Measurements from ENCODE around the gene CROCC2.

The CROCC2 gene

DNA sequence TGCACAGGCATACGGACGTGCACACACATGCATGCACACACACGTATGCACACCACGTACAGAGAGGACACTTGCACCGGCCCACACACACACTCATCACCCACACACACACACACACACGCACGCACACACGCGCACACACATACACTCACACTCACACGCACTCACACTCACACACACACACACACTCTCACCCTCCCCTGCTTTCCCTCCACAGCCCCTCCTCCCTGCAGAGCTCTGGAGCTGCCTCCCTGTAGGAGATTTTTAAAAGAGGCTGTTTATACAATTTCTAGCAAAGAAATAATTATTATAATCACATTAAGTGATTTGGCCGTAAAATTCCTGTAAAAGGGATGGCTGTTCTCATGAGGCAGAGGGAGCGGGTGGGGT lies 55.8 kb downstream of the CROCC2 start (continued):
- TF ChIP-seq ZNF501 (tag by site-specific recombination; IDR thresholded peaks at IDR 0.05) (no peak), TCF7L2 (IDR thresholded peaks at IDR 0.05; ENCODE audit: borderline replicate concordance, low read depth, low read length) (no peak)
- TF ChIP-seq, protein P1, sequence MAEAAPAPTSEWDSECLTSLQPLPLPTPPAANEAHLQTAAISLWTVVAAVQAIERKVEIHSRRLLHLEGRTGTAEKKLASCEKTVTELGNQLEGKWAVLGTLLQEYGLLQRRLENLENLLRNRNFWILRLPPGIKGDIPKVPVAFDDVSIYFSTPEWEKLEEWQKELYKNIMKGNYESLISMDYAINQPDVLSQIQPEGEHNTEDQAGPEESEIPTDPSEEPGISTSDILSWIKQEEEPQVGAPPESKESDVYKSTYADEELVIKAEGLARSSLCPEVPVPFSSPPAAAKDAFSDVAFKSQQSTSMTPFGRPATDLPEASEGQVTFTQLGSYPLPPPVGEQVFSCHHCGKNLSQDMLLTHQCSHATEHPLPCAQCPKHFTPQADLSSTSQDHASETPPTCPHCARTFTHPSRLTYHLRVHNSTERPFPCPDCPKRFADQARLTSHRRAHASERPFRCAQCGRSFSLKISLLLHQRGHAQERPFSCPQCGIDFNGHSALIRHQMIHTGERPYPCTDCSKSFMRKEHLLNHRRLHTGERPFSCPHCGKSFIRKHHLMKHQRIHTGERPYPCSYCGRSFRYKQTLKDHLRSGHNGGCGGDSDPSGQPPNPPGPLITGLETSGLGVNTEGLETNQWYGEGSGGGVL (tag by site-specific recombination; IDR thresholded peaks at IDR 0.05) = peak; percentile 82

DNA sequence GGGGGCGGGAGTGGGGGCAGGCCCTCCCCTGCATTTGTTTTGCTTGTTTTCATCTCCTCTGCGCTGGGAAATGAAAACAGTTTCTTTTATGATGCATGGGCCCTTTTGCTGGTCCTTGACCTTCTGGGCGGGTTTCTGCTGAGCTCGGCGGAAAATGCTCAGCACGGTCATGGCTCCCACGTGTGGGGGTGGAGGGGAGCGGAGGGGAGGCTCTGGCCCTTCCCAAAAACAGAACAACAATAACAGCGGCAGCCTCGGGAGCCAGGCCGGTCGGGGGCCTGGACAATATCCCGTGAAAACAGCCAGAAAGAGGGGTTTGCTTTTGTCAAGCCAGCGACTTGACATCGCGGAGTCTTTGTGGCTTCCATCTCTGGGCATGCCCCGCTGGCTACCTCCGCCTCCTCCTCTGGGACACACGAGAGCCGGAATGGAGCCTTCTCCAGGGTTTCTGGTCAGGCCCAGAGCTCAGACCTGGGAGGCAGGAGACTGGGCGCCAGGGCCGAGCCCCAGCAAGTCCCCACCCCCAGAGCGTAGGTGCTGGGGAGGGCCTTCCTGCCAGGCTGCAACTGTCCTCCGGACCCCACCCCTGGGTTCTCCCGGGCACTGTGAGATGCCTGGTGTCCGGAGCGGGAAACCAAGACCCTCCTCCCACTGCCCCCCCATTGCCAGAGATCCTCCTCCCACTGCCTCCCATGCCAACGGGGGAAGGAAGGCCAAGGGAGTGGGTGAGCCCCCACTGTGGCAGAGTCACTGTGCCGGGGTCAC lies 56.3 kb downstream of the CROCC2 start:
- CTCF ChIA-PET = no interaction called here

More for the DNA sequence above, 56.3 kb downstream of the CROCC2 start:
- H3K4me3 ChIP-seq (ENCODE audit: low read depth, low read length) = no peak overlapping the region
- H3K4me1 ChIP-seq (ENCODE audit: control insufficient read depth, insufficient read depth, low read length) = peaks cover 4% of the 10 kb centered on the region
- no peaks in the 10 kb centered on the region for H3K36me3 ChIP-seq (ENCODE audit: control insufficient read depth in 2 of 2, insufficient read depth in 1 of 2, low read length in 2 of 2)
- POLR2A ChIA-PET = no interaction called here
- peak overlapping the region; percentile 31; the same call in 1 of the 2 replicates for H3K27ac ChIP-seq (ENCODE audit: extremely low read depth, low read depth, low read length)
- no peaks in the 10 kb centered on the region for H3K9me3 ChIP-seq (ENCODE audit: control insufficient read depth, insufficient read depth, low read depth, low read length)
- TF ChIP-seq KLF8 (tag by site-specific recombination; IDR thresholded peaks at IDR 0.05) = no peak
- TF ChIP-seq, protein P2, sequence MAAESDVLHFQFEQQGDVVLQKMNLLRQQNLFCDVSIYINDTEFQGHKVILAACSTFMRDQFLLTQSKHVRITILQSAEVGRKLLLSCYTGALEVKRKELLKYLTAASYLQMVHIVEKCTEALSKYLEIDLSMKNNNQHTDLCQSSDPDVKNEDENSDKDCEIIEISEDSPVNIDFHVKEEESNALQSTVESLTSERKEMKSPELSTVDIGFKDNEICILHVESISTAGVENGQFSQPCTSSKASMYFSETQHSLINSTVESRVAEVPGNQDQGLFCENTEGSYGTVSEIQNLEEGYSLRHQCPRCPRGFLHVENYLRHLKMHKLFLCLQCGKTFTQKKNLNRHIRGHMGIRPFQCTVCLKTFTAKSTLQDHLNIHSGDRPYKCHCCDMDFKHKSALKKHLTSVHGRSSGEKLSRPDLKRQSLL (tag by site-specific recombination; IDR thresholded peaks at IDR 0.05) = no peak
- peak; percentile 38 for TF ChIP-seq ZNF341 (tag by site-specific recombination; IDR thresholded peaks at IDR 0.05; ENCODE audit: low read depth)
- no peak for TF ChIP-seq ZNF785 (tag by site-specific recombination; IDR thresholded peaks at IDR 0.05)
- TF ChIP-seq ZIC2 (tag by site-specific recombination; IDR thresholded peaks at IDR 0.05) = peak; percentile 43; the same call in 1 of the 2 replicates
- peak; percentile 41 for TF ChIP-seq ZNF600 (tag by site-specific recombination; IDR thresholded peaks at IDR 0.05)
- TF ChIP-seq ZNF112 (tag by site-specific recombination; IDR thresholded peaks at IDR 0.05) = no peak
- TF ChIP-seq EGR2 (tag by site-specific recombination; IDR thresholded peaks at IDR 0.05; ENCODE audit: low read depth) = peak; percentile 48
- 0 out of 2 replicates have a peak, but pooled peaks have one; percentile 54 for TF ChIP-seq ZNF335 (tag by site-specific recombination; conservative IDR thresholded peaks at IDR 0.05)
- no peak for TF ChIP-seq RBAK (tag by site-specific recombination; IDR thresholded peaks at IDR 0.05)
- no peak for TF ChIP-seq ZSCAN16 (tag by site-specific recombination; IDR thresholded peaks at IDR 0.05)
- no peak for TF ChIP-seq ZNF530 (tag by site-specific recombination; IDR thresholded peaks at IDR 0.05; ENCODE audit: low read depth)
- no peak for TF ChIP-seq ZNF248 (tag by site-specific recombination; IDR thresholded peaks at IDR 0.05)
- TF ChIP-seq, protein P3, sequence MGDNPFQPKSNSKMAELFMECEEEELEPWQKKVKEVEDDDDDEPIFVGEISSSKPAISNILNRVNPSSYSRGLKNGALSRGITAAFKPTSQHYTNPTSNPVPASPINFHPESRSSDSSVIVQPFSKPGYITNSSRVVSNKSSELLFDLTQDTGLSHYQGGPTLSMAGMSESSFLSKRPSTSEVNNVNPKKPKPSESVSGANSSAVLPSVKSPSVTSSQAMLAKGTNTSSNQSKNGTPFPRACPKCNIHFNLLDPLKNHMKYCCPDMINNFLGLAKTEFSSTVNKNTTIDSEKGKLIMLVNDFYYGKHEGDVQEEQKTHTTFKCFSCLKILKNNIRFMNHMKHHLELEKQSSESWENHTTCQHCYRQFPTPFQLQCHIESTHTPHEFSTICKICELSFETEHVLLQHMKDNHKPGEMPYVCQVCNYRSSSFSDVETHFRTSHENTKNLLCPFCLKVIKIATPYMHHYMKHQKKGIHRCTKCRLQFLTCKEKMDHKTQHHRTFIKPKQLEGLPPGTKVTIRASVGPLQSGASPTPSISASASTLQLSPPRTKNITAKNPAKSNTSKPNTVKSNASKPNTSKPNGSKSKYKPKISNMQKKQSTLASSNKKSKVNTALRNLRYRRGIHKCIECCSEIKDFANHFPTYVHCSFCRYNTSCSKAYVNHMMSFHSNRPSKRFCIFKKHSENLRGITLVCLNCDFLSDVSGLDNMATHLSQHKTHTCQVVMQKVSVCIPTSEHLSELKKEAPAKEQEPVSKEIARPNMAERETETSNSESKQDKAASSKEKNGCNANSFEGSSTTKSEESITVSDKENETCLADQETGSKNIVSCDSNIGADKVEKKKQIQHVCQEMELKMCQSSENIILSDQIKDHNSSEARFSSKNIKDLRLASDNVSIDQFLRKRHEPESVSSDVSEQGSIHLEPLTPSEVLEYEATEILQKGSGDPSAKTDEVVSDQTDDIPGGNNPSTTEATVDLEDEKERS (tag by site-specific recombination; IDR thresholded peaks at IDR 0.05) = no peak
- no peak for TF ChIP-seq ZNF394 (tag by site-specific recombination; IDR thresholded peaks at IDR 0.05; ENCODE audit: borderline replicate concordance)
- TF ChIP-seq ZNF76 (tag by site-specific recombination; IDR thresholded peaks at IDR 0.05; ENCODE audit: borderline replicate concordance, low read depth) = no peak
- TF ChIP-seq ZNF138 (tag by site-specific recombination; IDR thresholded peaks at IDR 0.05; ENCODE audit: borderline replicate concordance) = no peak
- TF ChIP-seq ZNF404 (tag by site-specific recombination; IDR thresholded peaks at IDR 0.05) = no peak
- peak; percentile 68 for TF ChIP-seq FEZF1 (tag by site-specific recombination; IDR thresholded peaks at IDR 0.05)
- TF ChIP-seq ZFHX2 (tag by site-specific recombination; conservative IDR thresholded peaks at IDR 0.05) = peak; percentile 61
- no peak for TF ChIP-seq ZNF416 (tag by site-specific recombination; IDR thresholded peaks at IDR 0.05)
- TF ChIP-seq, protein P4, sequence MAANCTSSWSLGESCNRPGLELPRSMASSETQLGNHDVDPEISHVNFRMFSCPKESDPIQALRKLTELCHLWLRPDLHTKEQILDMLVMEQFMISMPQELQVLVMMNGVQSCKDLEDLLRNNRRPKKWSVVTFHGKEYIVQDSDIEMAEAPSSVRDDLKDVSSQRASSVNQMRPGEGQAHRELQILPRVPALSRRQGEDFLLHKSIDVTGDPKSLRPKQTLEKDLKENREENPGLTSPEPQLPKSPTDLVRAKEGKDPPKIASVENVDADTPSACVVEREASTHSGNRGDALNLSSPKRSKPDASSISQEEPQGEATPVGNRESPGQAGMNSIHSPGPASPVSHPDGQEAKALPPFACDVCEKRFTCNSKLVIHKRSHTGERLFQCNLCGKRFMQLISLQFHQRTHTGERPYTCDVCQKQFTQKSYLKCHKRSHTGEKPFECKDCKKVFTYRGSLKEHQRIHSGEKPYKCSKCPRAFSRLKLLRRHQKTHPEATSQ (tag by site-specific recombination; IDR thresholded peaks at IDR 0.05) = no peak
- no peak for TF ChIP-seq ZNF571 (tag by site-specific recombination; IDR thresholded peaks at IDR 0.05)
- no peak for TF ChIP-seq IKZF3 (tag by site-specific recombination; IDR thresholded peaks at IDR 0.05)
- TF ChIP-seq ZNF10 (tag by site-specific recombination; IDR thresholded peaks at IDR 0.05) = no peak
- TF ChIP-seq HOXC10 (CRISPR knock-in tag; IDR thresholded peaks at IDR 0.05) = no peak
